ENCODE data around the gene TGFBR1.

DNA sequence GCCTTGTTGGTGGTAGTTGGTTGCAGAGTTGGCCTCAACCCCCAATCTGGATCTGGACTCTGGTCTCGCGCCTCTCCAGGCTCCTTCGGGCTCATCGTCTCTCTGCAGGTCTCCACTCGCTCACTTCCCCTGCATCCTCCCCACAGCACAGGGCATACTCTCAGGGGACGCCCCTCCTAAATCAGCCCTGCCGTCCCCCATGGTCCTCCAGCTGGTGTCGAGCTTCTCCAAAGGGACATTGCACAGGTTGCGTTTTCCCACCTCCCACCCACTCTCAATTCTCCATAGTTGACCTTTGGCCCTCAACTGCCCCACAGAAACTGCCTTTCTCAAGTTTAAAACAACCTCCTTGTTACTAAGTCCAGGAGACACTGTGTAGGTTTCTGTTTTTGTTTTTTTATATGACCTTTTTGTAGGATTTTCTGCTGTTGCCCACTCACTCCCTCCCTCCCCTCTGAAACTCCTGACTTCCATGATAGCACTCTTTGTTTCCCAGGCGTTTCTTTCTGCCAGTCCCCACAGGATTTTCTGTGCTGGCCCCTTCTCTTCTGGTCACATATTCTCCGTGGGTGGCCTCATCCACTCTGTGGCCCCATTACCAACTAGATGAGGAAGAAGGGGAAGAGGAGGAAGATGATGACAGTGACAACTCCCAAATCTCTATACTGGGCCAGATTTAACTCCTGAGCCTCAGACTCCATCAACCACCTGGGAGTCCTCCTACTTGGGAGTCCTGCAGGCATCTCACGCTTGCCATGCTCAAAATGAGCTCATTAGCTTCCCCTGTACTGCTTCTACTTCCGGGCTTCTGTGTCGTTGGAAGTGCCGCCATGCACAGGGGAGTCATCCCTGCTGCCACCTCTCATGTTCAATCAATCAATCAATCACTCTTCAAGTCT, 66.6 kb downstream of the TGFBR1 start:
- TF ChIP-seq CHD2 (IDR thresholded peaks at IDR 0.05; ENCODE audit: low read length, partially characterized antibody), result no peak
- no peak for TF ChIP-seq JUND (IDR thresholded peaks at IDR 0.05)
- TF ChIP-seq, protein P1, sequence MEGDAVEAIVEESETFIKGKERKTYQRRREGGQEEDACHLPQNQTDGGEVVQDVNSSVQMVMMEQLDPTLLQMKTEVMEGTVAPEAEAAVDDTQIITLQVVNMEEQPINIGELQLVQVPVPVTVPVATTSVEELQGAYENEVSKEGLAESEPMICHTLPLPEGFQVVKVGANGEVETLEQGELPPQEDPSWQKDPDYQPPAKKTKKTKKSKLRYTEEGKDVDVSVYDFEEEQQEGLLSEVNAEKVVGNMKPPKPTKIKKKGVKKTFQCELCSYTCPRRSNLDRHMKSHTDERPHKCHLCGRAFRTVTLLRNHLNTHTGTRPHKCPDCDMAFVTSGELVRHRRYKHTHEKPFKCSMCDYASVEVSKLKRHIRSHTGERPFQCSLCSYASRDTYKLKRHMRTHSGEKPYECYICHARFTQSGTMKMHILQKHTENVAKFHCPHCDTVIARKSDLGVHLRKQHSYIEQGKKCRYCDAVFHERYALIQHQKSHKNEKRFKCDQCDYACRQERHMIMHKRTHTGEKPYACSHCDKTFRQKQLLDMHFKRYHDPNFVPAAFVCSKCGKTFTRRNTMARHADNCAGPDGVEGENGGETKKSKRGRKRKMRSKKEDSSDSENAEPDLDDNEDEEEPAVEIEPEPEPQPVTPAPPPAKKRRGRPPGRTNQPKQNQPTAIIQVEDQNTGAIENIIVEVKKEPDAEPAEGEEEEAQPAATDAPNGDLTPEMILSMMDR (IDR thresholded peaks at IDR 0.05), result no peak
- no peak for TF ChIP-seq RAD21 (IDR thresholded peaks at IDR 0.05; ENCODE audit: low read length)
- TF ChIP-seq, protein P2, sequence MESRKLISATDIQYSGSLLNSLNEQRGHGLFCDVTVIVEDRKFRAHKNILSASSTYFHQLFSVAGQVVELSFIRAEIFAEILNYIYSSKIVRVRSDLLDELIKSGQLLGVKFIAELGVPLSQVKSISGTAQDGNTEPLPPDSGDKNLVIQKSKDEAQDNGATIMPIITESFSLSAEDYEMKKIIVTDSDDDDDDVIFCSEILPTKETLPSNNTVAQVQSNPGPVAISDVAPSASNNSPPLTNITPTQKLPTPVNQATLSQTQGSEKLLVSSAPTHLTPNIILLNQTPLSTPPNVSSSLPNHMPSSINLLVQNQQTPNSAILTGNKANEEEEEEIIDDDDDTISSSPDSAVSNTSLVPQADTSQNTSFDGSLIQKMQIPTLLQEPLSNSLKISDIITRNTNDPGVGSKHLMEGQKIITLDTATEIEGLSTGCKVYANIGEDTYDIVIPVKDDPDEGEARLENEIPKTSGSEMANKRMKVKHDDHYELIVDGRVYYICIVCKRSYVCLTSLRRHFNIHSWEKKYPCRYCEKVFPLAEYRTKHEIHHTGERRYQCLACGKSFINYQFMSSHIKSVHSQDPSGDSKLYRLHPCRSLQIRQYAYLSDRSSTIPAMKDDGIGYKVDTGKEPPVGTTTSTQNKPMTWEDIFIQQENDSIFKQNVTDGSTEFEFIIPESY (IDR thresholded peaks at IDR 0.05; ENCODE audit: borderline replicate concordance, low read depth), result no peak
